ENCODE data around the gene LCE4A. TPM values are rescaled to one million over a fixed set of nuclear protein-coding genes. Genes with fewer than 3 reads are reported as not detected.

LCE4A gene, protein sequence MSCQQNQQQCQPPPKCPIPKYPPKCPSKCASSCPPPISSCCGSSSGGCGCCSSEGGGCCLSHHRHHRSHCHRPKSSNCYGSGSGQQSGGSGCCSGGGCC
- total RNA-seq: not detected in 2 replicates

DNA sequence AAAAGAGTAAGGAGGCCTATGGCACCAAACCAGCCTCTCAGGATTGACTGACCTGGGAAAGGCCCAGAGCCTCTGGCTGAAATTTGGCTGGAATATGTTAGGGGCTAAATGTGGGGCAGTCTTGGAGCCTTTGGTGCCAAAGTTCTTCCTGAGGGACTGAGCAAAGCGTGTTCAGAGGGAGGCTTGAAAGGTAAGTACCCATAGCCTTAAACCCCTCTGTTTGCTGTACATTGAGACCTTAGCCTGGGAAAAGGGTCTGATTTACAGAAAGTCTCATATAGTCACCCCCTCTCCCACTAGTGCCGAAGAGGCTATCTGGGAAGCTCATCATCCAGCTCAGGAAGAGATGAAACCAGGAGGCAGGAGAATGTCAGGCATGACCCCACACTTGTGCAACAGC is at the start of gene LCE4A:
TSS of gene LCE4A (plus strand) at position 301 of the 400 bp plus-strand sequence. CDS start 916 bp downstream, outside the sequence.

DNA sequence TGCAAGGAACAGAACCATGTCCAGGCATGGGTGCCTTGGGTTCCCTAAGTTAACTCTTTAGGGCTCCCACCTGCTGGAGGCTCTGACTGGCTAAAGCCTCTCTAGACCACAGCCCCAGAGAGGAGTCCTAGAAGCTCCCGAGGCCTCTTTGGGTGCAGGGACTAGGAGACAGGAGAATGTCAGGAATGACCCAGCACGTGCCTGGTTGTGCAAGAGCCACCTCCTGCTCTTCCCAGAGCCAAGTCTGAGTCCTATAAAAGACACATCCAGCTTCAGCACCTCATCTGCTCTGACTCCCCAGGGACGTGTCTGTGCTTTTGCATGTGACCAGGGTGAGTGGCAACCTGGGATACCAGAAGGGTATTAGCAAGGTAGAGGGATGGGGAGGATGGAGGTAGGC is 44.9 kb upstream of the LCE4A start, which contains the start of gene LCE2D:
TSS of gene LCE2D (plus strand) at position 283 of the 400 bp plus-strand sequence. CDS start 726 bp downstream, outside the sequence.

DNA sequence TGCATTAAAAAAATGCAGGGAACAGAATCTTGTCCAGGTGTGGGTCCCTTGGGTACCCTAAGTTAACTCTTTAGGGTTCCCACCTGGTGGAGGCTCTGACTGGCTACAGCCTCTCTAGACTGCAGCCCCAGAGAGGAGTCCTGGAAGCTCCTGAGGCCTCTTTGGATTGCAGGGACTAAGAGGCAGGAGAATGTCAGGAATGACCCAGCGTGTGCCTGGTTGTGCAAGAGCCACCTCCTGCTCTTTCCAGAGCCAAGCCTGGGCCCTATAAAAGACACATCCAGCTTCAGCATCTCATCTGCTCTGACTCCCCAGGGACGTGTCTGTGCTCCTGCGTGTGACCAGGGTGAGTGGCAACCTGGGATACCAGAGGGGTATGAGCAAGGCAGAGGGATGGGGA is 33.0 kb upstream of the LCE4A start, which contains the start of gene LCE2C:
TSS of gene LCE2C (plus strand) at position 297 of the 400 bp plus-strand sequence. CDS start 737 bp downstream, outside the sequence.

DNA sequence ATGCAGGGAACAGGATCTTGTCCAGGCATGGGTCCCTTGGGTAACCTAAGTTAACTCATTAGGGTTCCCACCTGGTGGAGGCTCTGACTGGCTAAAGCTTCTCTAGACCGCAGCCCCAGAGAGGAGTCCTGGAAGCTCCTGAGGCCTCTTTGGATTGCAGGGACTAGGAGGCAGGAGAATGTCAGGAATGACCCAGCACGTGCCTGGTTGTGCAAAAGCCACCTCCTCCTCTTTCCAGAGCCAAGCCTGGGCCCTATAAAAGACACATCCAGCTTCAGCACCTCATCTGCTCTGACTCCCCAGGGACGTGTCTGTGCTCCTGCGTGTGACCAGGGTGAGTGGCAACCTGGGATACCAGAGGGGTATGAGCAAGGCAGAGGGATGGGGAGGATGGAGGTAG is 22.1 kb upstream of the LCE4A start, which contains the start of gene LCE2B:
TSS of gene LCE2B (plus strand) at position 301 of the 400 bp plus-strand sequence. CDS start 721 bp downstream, outside the sequence.

DNA sequence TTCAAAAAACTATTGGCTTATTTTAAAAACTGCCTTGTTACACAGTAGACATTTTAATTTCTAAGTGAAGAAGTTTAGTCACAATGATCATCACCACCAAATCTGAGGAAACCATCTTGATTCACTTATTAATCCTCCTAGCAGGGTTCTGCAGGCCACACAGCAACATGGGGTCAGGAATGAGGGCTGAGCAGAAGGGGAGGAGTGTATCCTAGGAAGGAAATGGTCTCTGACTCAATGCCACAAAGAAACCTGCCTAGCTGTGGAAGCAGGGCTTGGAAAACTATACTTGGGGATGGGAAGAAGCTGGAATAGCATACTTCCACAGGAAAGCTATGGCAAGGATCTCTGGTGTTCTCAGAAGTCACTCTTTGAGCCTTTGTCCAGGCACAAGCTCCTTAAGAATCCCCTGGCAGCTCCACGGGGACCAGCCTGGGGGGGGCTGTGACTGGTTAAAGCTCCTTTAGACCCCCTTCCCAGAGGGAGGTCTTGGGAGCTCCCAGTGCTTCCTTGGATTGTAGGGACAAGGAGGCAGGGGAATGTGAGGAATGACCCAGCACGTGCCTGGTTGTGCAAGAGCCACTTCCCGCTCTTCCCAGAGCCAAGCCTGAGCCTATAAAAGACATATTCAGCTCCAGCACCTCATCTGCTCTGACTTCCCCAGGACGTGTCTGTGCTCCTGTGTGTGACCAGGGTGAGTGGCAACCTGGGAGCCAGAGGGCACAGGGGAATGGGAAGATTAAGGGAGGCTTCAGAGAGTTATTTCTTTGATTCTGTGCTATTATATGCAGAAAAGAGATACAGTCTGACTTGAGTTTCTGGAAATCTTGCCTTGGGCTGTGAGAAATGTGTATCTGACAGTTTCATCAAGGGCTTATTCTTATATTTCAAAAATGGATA is 10.0 kb upstream of the LCE4A start, which contains the start of gene LCE2A:
TSS of gene LCE2A (plus strand) at position 645 of the 900 bp plus-strand sequence. CDS start 557 bp downstream, outside the sequence.

DNA sequence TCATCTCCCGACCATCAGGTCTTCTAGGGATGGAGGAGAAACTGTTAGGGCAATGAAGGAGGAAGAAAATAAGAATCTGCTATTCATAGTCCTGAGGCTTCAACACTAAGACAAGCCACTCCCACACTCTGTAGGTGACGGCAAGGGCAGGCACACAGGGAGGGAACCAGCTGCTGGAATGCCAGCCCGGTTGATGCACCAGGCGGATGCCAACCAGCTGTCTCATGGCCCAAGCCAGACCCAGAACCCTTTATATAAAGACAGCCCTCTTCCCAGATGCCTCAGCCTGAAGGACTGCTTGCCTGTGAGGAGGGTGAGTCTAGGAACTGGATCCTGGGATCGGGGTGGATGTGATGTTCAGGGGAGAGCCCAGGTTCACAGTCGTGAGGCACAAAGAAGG is 49.8 kb downstream of the LCE4A start, which contains the start of gene KPRP:
TSS of gene KPRP (plus strand) at position 279 of the 400 bp plus-strand sequence. CDS start 1,564 bp downstream, outside the sequence.

Other genes with a start within 250 kb of the LCE4A start
- gene LCE5A, start 197.4 kb upstream of the LCE4A start, total RNA-seq: not detected in 2 replicates
- not detected in 2 replicates for gene CRCT1, start 193.7 kb upstream of the LCE4A start, total RNA-seq
- not detected in 2 replicates for gene LCE3E, start 141.4 kb upstream of the LCE4A start, total RNA-seq
- not detected in 2 replicates for gene LCE3D, start 127.6 kb upstream of the LCE4A start, total RNA-seq
- not detected in 2 replicates for gene LCE3C, start 107.9 kb upstream of the LCE4A start, total RNA-seq
- gene LCE3B, start 94.3 kb upstream of the LCE4A start, total RNA-seq: not detected in 2 replicates
- not detected in 2 replicates for gene LCE3A, start 85.1 kb upstream of the LCE4A start, total RNA-seq
- not detected in 2 replicates for gene LCE2D, start 44.8 kb upstream of the LCE4A start, total RNA-seq
- not detected in 2 replicates for gene LCE2C, start 32.9 kb upstream of the LCE4A start, total RNA-seq
- gene LCE2B, start 22.0 kb upstream of the LCE4A start, total RNA-seq: not detected in 2 replicates
- gene LCE2A, start 9.8 kb upstream of the LCE4A start, total RNA-seq: not detected in 2 replicates
- gene KPRP, start 49.9 kb downstream of the LCE4A start, total RNA-seq: not detected in 2 replicates
- gene LCE1F, start 67.0 kb downstream of the LCE4A start, total RNA-seq: not detected in 2 replicates
- gene LCE1E, start 78.1 kb downstream of the LCE4A start, total RNA-seq: 0.42 TPM in 1 of 2 replicates, not detected in the other
- not detected in 2 replicates for gene LCE1D, start 88.6 kb downstream of the LCE4A start, total RNA-seq
- not detected in 2 replicates for gene LCE1C, start 98.5 kb downstream of the LCE4A start, total RNA-seq
- gene LCE1B, start 103.8 kb downstream of the LCE4A start, total RNA-seq: not detected in 2 replicates
- gene LCE1A, start 119.3 kb downstream of the LCE4A start, total RNA-seq: not detected in 2 replicates
- gene LCE6A, start 134.7 kb downstream of the LCE4A start, total RNA-seq: not detected in 2 replicates
- not detected in 2 replicates for gene LCE7A, start 151.8 kb downstream of the LCE4A start, total RNA-seq
- not detected in 2 replicates for gene SMCP, start 170.2 kb downstream of the LCE4A start, total RNA-seq
- gene IVL, start 200.4 kb downstream of the LCE4A start, total RNA-seq: 1.1 TPM in 1 of 2 replicates, not detected in the other
- gene SPRR5, start 239.0 kb downstream of the LCE4A start, total RNA-seq: not detected in 2 replicates

All from smooth muscle cell of the umbilical artery (primary cell).